WTC11 (cell line): Measurements from ENCODE around the gene YTHDF1. TPM values are rescaled to one million over a fixed set of nuclear protein-coding genes. Genes with fewer than 3 reads are reported as not detected.

Experiments
- ATAC-seq: fragments of 200-7000 bp; cut with Tn5 transposase; 2 replicates; pipeline ENCODE4 v1.10.0; 2021; ENCODE audit warnings: mild to moderate bottlenecking, moderate library complexity
- CTCF ChIA-PET: fragments of 300-600 bp; sonication (Branson Sonifier 250); formaldehyde crosslinking; loops from one replicate; lab custom pipeline; 2021; ENCODE audit warnings: antibody characterized with exemption; lab: Charles Lee
- POLR2A ChIA-PET: fragments of 350-600 bp; sonication (Branson Sonifier 250); formaldehyde crosslinking; loops from one replicate; lab custom pipeline; 2021; ENCODE audit warnings: antibody characterized with exemption; lab: Charles Lee
- DNase-seq: peaks from one replicate; pipeline ENCODE4 v3.0.0; 2021; ENCODE audit warnings: low spot score
- H3K27ac Mint-ChIP-seq: 2 replicates; pipeline ENCODE4 v1.8.0; 2021; ENCODE audit warnings: mixed read lengths
- H3K27me3 Mint-ChIP-seq: 2 replicates; pipeline ENCODE4 v1.8.0; 2021; ENCODE audit warnings: low read depth, mild to moderate bottlenecking, moderate library complexity, mixed read lengths
- H3K36me3 Mint-ChIP-seq: 2 replicates; pipeline ENCODE4 v1.8.0; 2021; ENCODE audit warnings: mixed read lengths
- H3K4me1 Mint-ChIP-seq: 2 replicates; pipeline ENCODE4 v1.8.0; 2022; ENCODE audit warnings: mixed read lengths
- H3K4me3 Mint-ChIP-seq: 2 replicates; pipeline ENCODE4 v1.8.0; 2021; ENCODE audit warnings: mild to moderate bottlenecking, moderate library complexity, mixed read lengths
- H3K9me3 Mint-ChIP-seq: 2 replicates; pipeline ENCODE4 v1.8.0; 2021; ENCODE audit warnings: mixed read lengths
- CREB1 ChIP-seq: sonication (generic); formaldehyde crosslinking; IDR thresholded peaks from 2 replicates; pipeline ENCODE4 v1.8.0; 2023; ENCODE audit warnings: mild to moderate bottlenecking, missing genetic modification reagents
- ETV6 ChIP-seq: sonication (generic); formaldehyde crosslinking; IDR thresholded peaks from 2 replicates; pipeline ENCODE4 v1.8.1; 2022; ENCODE audit warnings: mild to moderate bottlenecking, missing genetic modification reagents
- FOXK1 ChIP-seq: sonication (generic); formaldehyde crosslinking; IDR thresholded peaks from 2 replicates; pipeline ENCODE4 v1.8.0; 2022; ENCODE audit warnings: mild to moderate bottlenecking, moderate library complexity, missing genetic modification reagents
- KAT7 ChIP-seq: sonication (generic); formaldehyde crosslinking; IDR thresholded peaks from 2 replicates; pipeline ENCODE4 v1.8.1; 2023; ENCODE audit warnings: missing genetic modification reagents, mild to moderate bottlenecking, borderline replicate concordance
- NFATC4 ChIP-seq: fragments of 250-450 bp; sonication (Bioruptor Pico); IDR thresholded peaks from 2 replicates; pipeline ENCODE4 v1.9.0; 2021; ENCODE audit warnings: mild to moderate bottlenecking
- NFYB ChIP-seq: sonication (generic); formaldehyde crosslinking; conservative IDR thresholded peaks from 2 replicates; pipeline ENCODE4 v1.8.0; 2022; ENCODE audit warnings: low read depth, missing genetic modification reagents
- RELA ChIP-seq: sonication (generic); formaldehyde crosslinking; IDR thresholded peaks from 2 replicates; pipeline ENCODE4 v1.8.1; 2022; ENCODE audit warnings: missing genetic modification reagents, mild to moderate bottlenecking, borderline replicate concordance
- SMAD3 ChIP-seq: sonication (generic); formaldehyde crosslinking; IDR thresholded peaks from 2 replicates; pipeline ENCODE4 v1.8.0; 2022; ENCODE audit warnings: missing genetic modification reagents, mild to moderate bottlenecking, borderline replicate concordance
- SMAD4 ChIP-seq: sonication (generic); formaldehyde crosslinking; IDR thresholded peaks from 2 replicates; pipeline ENCODE4 v1.8.0; 2022; ENCODE audit warnings: mild to moderate bottlenecking, missing genetic modification reagents
- ZNF138 ChIP-seq: sonication (generic); formaldehyde crosslinking; conservative IDR thresholded peaks from 2 replicates; pipeline ENCODE4 v1.8.1; 2022; ENCODE audit warnings: mild to moderate bottlenecking, moderate library complexity, missing genetic modification reagents
- ZNF416 ChIP-seq: fragments of 250-450 bp; sonication (Bioruptor Pico); IDR thresholded peaks from 2 replicates; pipeline ENCODE4 v1.9.0; 2021; ENCODE audit warnings: mild to moderate bottlenecking, inconsistent platforms
- total RNA-seq: library from RNA; stranded (reverse); gene quantifications from 3 replicates; pipeline ENCODE4 v1.2.3, GENCODE V29; 2021
- TF ChIP-seq, protein P1 (sequence below): sonication (generic); formaldehyde crosslinking; IDR thresholded peaks from 2 replicates; pipeline ENCODE4 v1.8.1; 2023; ENCODE audit warnings: mild to moderate bottlenecking, moderate library complexity, missing genetic modification reagents
- TF ChIP-seq, protein P2 (sequence below): sonication (generic); formaldehyde crosslinking; IDR thresholded peaks from 2 replicates; pipeline ENCODE4 v1.8.0; 2022; ENCODE audit warnings: mild to moderate bottlenecking, missing genetic modification reagents
- TF ChIP-seq, protein P3 (sequence below): sonication (generic); formaldehyde crosslinking; IDR thresholded peaks from 2 replicates; pipeline ENCODE4 v1.8.0; 2022; ENCODE audit warnings: missing genetic modification reagents
- TF ChIP-seq, protein P4 (sequence below): sonication (generic); formaldehyde crosslinking; IDR thresholded peaks from 2 replicates; pipeline ENCODE4 v1.8.1; 2023; ENCODE audit warnings: mild to moderate bottlenecking, missing genetic modification reagents, moderate library complexity
- TF ChIP-seq, protein P5 (sequence below): sonication (generic); formaldehyde crosslinking; IDR thresholded peaks from 2 replicates; pipeline ENCODE4 v1.8.1; 2022; ENCODE audit warnings: mild to moderate bottlenecking, missing genetic modification reagents, moderate library complexity, borderline replicate concordance
- TF ChIP-seq, protein P6 (sequence below): sonication (generic); formaldehyde crosslinking; conservative IDR thresholded peaks from 2 replicates; pipeline ENCODE4 v1.8.1; 2023; ENCODE audit warnings: mild to moderate bottlenecking, low read depth, missing genetic modification reagents, moderate library complexity
- TF ChIP-seq, protein P7 (sequence below): sonication (generic); formaldehyde crosslinking; IDR thresholded peaks from 2 replicates; pipeline ENCODE4 v1.8.1; 2023; ENCODE audit warnings: mild to moderate bottlenecking, missing genetic modification reagents

The YTHDF1 gene
- total RNA-seq, 1 experiment from 2014 or later: 61.3 TPM

DNA sequence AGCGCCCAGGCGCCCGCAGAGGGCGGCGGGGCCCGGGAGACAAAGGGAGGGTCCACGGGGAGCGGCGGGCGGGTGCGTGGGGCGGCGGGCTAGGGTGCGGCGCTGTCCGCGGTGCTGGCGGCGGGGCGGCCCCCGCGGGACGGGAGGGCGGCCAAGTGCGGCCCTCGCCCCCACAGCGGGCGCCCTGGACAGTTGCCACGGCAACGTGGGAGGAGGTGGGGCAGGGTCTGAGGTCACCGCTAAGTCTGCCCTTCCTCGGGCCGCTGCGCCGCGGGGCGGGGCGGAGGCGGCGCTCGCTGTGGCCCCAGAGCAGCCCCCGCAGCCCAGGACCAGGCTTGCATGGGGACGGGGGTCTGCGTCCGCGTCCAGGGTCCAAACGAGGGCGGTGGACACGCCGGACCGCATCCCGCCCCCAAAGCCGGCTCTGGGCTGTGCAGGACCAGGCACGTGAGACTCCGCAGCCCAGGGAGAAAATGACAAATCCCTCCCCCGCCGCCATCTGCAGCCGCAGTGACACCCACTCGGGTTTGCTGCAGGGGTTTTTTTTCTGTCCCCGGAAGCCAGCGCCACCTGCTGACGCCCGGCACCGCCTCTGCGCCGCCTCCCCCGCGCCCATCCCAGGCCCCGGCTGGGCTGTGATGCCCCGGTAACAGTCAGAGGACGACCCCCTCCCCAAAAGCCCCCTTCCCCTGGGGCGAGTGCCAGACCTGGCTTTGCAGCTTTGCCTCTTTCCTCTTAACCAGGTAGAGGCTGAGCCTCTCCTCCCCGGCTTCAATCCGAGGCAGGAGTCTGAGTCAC lies 36.8 kb downstream of the YTHDF1 start:
- H3K36me3 Mint-ChIP-seq: no peaks in the 10 kb centered on the region
- H3K27me3 Mint-ChIP-seq: peaks cover 47% of the 10 kb centered on the region
- H3K27ac Mint-ChIP-seq: no peak overlapping the region
- H3K4me1 Mint-ChIP-seq: peaks cover 10% of the 10 kb centered on the region
- TF ChIP-seq, protein P1, sequence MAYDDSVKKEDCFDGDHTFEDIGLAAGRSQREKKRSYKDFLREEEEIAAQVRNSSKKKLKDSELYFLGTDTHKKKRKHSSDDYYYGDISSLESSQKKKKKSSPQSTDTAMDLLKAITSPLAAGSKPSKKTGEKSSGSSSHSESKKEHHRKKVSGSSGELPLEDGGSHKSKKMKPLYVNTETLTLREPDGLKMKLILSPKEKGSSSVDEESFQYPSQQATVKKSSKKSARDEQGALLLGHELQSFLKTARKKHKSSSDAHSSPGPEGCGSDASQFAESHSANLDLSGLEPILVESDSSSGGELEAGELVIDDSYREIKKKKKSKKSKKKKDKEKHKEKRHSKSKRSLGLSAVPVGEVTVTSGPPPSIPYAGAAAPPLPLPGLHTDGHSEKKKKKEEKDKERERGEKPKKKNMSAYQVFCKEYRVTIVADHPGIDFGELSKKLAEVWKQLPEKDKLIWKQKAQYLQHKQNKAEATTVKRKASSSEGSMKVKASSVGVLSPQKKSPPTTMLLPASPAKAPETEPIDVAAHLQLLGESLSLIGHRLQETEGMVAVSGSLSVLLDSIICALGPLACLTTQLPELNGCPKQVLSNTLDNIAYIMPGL (CRISPR knock-in tag): no peak
- TF ChIP-seq ETV6 (CRISPR knock-in tag): peak; percentile 12; the same call in 1 of the 2 replicates
- POLR2A ChIA-PET: no interaction called here
- peak overlapping the region; percentile 65 for H3K4me3 Mint-ChIP-seq
- peak; percentile 1; the same call in 1 of the 2 replicates for ATAC-seq
- CTCF ChIA-PET: interaction anchor here (0.7 to 2.9 kb wide), 9 partner anchors 13 to 207 kb away, joined by 3 to 25 read pairs (median 7); partner anchors contain the start of gene YTHDF1
- no peaks in the 10 kb centered on the region for H3K9me3 Mint-ChIP-seq
- DNase-seq: peak; percentile 57

DNA sequence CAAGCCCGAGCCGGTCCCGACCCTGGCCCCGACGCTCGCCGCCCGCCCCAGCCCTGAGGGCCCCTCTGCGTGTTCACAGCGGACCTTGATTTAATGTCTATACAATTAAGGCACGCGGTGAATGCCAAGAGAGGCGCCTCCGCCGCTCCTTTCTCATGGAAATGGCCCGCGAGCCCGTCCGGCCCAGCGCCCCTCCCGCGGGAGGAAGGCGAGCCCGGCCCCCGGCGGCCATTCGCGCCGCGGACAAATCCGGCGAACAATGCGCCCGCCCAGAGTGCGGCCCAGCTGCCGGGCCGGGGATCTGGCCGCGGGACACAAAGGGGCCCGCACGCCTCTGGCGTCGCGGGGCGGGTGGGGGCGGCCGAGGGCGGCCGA lies 37.5 kb downstream of the YTHDF1 start:
- POLR2A ChIA-PET: no interaction called here
- Mint-ChIP-seq H3K9me3 (no peaks in the 10 kb centered on the region), H3K4me3 (peak overlapping the region; percentile 49; the same call in 1 of the 2 replicates), H3K27ac (no peak overlapping the region), H3K36me3 (no peaks in the 10 kb centered on the region), H3K4me1 (peaks cover 10% of the 10 kb centered on the region), H3K27me3 (peaks cover 53% of the 10 kb centered on the region)
- DNase-seq (peak; percentile 74), ATAC-seq (peak; percentile 9)
- CTCF ChIA-PET: interaction anchor here (0.9 to 1.2 kb wide), 2 partner anchors 45 to 122 kb away, joined by 3 to 7 read pairs; no protein-coding TSS in a partner anchor
- TF ChIP-seq, protein P2, sequence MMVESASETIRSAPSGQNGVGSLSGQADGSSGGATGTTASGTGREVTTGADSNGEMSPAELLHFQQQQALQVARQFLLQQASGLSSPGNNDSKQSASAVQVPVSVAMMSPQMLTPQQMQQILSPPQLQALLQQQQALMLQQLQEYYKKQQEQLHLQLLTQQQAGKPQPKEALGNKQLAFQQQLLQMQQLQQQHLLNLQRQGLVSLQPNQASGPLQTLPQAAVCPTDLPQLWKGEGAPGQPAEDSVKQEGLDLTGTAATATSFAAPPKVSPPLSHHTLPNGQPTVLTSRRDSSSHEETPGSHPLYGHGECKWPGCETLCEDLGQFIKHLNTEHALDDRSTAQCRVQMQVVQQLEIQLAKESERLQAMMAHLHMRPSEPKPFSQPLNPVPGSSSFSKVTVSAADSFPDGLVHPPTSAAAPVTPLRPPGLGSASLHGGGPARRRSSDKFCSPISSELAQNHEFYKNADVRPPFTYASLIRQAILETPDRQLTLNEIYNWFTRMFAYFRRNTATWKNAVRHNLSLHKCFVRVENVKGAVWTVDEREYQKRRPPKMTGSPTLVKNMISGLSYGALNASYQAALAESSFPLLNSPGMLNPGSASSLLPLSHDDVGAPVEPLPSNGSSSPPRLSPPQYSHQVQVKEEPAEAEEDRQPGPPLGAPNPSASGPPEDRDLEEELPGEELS: no peak
- TF ChIP-seq, protein P3, sequence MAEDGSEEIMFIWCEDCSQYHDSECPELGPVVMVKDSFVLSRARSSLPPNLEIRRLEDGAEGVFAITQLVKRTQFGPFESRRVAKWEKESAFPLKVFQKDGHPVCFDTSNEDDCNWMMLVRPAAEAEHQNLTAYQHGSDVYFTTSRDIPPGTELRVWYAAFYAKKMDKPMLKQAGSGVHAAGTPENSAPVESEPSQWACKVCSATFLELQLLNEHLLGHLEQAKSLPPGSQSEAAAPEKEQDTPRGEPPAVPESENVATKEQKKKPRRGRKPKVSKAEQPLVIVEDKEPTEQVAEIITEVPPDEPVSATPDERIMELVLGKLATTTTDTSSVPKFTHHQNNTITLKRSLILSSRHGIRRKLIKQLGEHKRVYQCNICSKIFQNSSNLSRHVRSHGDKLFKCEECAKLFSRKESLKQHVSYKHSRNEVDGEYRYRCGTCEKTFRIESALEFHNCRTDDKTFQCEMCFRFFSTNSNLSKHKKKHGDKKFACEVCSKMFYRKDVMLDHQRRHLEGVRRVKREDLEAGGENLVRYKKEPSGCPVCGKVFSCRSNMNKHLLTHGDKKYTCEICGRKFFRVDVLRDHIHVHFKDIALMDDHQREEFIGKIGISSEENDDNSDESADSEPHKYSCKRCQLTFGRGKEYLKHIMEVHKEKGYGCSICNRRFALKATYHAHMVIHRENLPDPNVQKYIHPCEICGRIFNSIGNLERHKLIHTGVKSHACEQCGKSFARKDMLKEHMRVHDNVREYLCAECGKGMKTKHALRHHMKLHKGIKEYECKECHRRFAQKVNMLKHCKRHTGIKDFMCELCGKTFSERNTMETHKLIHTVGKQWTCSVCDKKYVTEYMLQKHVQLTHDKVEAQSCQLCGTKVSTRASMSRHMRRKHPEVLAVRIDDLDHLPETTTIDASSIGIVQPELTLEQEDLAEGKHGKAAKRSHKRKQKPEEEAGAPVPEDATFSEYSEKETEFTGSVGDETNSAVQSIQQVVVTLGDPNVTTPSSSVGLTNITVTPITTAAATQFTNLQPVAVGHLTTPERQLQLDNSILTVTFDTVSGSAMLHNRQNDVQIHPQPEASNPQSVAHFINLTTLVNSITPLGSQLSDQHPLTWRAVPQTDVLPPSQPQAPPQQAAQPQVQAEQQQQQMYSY (CRISPR knock-in tag): no peak
- TF ChIP-seq RELA (CRISPR knock-in tag): no peak
- TF ChIP-seq, protein P4, sequence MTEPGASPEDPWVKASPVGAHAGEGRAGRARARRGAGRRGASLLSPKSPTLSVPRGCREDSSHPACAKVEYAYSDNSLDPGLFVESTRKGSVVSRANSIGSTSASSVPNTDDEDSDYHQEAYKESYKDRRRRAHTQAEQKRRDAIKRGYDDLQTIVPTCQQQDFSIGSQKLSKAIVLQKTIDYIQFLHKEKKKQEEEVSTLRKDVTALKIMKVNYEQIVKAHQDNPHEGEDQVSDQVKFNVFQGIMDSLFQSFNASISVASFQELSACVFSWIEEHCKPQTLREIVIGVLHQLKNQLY: no peak
- TF ChIP-seq, protein P5, sequence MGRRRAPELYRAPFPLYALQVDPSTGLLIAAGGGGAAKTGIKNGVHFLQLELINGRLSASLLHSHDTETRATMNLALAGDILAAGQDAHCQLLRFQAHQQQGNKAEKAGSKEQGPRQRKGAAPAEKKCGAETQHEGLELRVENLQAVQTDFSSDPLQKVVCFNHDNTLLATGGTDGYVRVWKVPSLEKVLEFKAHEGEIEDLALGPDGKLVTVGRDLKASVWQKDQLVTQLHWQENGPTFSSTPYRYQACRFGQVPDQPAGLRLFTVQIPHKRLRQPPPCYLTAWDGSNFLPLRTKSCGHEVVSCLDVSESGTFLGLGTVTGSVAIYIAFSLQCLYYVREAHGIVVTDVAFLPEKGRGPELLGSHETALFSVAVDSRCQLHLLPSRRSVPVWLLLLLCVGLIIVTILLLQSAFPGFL: no peak
- no peak for TF ChIP-seq KAT7 (CRISPR knock-in tag)
- TF ChIP-seq, protein P6, sequence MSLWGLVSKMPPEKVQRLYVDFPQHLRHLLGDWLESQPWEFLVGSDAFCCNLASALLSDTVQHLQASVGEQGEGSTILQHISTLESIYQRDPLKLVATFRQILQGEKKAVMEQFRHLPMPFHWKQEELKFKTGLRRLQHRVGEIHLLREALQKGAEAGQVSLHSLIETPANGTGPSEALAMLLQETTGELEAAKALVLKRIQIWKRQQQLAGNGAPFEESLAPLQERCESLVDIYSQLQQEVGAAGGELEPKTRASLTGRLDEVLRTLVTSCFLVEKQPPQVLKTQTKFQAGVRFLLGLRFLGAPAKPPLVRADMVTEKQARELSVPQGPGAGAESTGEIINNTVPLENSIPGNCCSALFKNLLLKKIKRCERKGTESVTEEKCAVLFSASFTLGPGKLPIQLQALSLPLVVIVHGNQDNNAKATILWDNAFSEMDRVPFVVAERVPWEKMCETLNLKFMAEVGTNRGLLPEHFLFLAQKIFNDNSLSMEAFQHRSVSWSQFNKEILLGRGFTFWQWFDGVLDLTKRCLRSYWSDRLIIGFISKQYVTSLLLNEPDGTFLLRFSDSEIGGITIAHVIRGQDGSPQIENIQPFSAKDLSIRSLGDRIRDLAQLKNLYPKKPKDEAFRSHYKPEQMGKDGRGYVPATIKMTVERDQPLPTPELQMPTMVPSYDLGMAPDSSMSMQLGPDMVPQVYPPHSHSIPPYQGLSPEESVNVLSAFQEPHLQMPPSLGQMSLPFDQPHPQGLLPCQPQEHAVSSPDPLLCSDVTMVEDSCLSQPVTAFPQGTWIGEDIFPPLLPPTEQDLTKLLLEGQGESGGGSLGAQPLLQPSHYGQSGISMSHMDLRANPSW (CRISPR knock-in tag): no peak
- TF ChIP-seq SMAD4 (CRISPR knock-in tag): no peak
- TF ChIP-seq CREB1 (CRISPR knock-in tag): no peak
- TF ChIP-seq, protein P7, sequence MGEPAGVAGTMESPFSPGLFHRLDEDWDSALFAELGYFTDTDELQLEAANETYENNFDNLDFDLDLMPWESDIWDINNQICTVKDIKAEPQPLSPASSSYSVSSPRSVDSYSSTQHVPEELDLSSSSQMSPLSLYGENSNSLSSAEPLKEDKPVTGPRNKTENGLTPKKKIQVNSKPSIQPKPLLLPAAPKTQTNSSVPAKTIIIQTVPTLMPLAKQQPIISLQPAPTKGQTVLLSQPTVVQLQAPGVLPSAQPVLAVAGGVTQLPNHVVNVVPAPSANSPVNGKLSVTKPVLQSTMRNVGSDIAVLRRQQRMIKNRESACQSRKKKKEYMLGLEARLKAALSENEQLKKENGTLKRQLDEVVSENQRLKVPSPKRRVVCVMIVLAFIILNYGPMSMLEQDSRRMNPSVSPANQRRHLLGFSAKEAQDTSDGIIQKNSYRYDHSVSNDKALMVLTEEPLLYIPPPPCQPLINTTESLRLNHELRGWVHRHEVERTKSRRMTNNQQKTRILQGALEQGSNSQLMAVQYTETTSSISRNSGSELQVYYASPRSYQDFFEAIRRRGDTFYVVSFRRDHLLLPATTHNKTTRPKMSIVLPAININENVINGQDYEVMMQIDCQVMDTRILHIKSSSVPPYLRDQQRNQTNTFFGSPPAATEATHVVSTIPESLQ (CRISPR knock-in tag): no peak
- TF ChIP-seq SMAD3 (CRISPR knock-in tag): no peak
- TF ChIP-seq NFYB: no peak
- no peak for TF ChIP-seq ZNF416 (CRISPR knock-in tag)
- TF ChIP-seq ZNF138 (CRISPR knock-in tag): no peak
- no peak for TF ChIP-seq FOXK1
- TF ChIP-seq NFATC4: no peak
